Stimulated activated CD8-positive, alpha-beta memory T cell treated with anti-CD3 and anti-CD28 coated beads, Interleukin-15, amount 100 ng/mL, for 4 hours (primary cell): ENCODE results near the gene CTSL.
"Not testable (repeated sequence)": the region's sequence is repeated elsewhere in the genome, so short reads cannot be mapped to it uniquely, and the experiment has no call there.

Experiments used
- DNase-seq, 2 donors: peaks; one replicate each; pipeline ENCODE4 v3.0.0-alpha.2; 2020; ENCODE audit warnings: low read depth in 2 of 2

Gene CTSL

DNA sequence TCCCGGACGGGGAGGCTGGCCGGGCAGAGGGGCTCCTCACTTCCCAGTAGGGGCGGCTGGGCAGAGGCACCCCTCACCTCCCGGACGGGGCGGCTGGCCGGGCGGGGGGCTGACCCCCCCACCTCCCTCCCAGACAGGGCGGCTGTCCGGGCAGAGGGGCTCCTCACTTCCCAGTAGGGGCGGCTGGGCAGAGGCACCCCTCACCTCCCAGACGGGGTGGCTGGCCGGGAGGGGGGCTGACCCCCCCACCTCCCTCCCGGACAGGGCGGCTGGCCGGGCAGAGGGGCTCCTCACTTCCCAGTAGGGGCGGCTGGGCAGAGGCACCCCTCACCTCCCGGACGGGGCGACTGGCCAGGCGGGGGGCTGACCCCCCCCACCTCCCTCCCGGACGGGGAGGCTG lies 32.4 kb downstream of the CTSL start:
- not testable (repeated sequence) for DNase-seq

DNA sequence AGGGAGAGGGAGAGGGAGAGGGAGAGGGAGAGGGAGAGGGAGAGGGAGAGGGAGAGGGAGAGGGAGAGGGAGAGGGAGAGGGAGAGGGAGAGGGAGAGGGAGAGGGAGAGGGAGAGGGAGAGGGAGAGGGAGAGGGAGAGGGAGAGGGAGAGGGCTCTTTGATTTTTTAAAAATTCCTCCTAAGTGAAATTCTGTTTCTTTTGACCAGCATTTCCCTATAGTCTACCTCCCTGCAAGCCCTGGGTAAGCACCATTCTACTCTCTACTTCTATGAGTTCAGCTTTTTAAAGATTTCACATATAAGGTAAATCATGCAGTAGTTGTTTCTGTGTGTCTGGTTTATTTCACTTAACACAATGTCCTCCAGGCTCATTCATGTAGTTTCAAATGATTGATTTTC lies 34.1 kb downstream of the CTSL start:
- DNase-seq: not testable (repeated sequence)

DNA sequence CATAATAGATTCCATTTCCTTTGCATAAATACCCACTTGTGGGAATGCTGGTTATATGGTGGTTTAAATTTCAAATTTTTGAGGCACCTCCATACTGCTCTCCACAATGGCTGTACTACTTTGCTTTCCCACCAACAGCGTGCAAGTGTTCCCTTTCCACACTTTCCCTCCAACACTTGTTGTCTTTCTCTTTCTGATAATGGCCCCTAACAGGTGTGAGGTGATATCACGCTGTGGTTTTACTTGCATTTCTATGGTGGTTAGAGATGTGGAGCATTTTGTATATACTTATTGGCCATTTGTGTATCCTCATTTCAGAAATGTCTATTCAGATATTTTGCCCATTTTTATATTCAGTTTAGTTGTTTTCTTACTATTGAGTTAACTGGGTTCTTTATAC lies 34.6 kb downstream of the CTSL start:
- DNase-seq: no peak

DNA sequence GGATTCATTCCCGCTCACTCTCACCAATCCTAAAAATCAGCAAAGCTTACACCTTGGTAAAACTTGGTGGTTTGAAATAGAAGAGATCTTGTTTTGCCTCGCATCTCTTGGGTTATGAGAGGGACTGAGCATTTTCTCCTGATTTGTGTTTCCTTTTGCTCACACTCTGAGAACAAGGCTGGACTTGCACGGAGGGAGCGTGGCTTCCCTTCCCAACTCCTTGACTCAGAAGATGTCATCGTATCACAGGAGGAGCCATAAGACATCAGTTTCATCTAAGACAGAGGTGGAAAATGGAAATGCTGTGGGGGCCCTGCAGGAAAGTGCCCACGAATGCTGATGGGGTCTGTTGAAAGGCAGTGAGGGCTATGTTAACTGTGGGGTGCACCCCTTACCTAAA lies 37.4 kb downstream of the CTSL start:
- no peak for DNase-seq

DNA sequence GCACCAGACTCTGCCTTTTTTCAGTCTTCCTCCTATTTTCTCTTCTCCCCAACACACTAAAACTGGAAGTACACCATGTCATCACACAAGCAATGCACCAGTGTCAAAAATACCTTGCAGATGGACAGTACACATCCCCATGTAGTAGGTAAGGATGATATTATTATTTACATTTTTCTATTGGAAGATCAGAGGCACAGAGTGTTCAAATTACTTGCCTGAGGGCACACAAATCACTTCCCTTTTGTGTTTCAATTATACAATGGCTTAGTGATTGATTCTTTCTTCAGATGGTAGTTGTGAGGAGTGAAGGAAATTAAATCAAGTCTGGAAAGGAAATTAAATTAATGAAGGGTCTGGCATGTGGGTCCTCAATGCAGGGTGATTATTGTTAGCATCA lies 39.6 kb downstream of the CTSL start:
- DNase-seq: no peak

DNA sequence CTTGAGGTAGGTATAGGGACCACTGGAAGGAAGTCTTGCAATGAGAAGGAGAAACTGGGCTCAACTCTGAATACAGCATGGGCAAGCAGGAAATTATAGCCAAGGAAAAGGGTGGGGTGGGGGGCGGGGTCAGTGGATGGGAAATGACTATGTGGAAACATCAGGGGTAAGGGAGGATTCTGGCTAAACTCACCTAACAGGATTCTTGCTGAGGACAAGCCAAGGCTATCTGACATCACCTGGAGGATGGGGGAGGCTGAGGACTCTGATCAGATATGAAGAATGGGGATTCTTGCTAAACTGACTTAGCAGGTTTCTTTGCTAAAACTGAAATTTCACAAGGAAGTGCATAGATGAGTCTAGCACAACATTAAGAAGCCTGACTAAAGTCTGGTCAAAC lies 40.8 kb downstream of the CTSL start:
- no peak for DNase-seq

DNA sequence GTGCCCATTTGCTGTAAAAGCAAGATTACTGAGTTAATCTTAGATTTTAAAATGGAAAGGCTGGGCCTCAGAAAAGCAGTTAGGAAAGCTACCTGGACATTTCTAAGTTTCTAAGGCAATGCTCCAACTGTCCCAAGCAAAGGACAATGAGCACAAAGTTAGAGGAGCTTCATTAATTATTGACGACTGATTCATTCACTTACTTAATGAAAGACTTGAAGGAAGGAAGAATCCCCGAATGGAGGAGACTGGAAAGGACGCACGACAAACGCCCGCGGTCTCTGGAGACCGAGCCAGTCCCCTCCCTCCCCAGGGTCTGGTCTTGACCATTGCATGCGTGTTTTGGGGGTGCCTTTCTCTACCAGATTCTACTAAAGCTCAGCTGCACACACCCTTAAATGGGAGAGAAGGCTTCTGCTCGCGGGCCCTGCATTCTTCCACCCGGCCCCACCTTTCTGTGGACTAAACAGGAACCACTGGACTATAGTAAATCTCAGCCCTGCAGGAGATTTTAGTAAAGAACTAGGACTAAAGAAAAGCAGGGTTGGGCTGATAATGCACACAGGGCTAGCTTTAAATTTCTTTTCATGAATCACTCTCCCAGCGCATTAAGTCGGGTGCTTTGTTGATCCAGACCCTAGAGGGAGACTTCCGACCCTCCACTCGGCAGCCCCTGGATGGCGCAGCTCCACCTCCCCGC lies 44.8 kb downstream of the CTSL start:
- no peak for DNase-seq

DNA sequence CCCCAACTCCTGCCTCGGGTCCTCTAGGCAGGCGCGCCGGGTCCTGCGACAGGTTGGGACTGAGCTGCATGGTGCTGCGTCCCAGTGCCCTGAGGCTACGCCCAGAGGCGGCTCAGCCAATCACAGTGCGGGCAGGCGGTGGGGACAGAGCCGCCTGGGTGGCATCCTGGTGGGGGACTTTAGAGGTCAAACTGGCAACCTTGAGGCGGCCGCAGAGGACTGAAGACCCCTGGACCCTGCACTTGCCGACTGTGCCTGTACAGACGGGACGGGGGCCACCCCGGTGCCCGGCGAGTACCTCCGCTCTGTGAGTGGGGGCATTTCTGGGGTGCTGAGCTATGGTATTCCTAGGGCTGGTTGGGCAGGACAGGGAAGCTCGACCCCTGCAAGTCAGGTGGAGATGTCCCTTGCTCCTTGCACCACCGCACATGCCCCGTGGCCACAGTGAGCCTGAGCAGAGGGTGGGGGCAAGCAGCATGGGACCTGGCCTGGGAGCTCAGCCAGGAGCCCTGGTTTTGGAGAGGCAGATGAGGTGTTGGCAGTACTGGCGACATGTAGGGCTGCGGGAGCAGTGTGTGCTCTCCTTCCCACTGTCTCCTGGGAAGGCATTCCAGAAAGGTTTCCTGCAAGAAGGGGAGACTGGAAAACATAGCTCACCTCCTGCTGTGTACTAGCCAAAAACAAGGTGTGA lies 45.5 kb downstream of the CTSL start:
- DNase-seq: no peak

DNA sequence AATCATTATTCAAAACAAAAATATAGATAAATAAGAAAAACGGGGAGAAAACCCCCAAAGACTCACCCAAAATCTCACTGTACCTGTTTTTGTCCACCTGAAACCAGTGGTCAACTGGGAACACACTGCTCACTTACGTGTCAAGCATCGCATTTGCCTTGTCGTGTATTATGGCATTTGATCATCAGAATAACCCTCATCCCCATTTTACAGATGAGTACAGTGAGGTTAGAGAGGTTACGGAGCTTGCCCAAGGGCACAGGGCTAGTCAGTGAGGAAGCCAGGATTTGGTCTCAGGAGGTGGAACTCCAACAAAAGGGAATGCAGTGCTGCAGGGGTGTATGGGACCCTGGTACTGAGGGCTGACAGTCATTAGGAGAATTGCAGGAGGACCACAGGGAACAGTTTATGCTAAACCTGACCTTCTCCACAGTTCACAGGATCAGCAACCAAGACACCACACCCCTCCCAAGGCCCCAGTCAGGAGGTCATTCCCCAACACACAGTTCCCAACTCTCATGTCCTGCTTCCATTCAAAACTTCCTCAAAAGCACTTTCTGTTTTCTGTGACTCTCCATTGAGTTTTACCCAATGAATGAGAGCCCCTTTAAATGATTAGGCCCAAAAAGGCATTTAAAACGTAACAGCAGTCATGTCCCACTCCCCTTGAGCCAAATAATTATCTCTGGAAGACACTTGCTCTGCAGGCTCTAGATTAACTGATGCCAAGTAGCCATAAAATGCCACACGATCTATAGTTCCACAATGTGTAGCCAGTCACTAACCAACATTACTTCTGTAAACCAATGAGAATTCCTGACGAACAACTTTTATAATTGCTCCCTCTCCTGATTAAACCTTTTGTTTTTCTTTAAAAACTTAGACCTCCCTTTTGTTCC lies 50.8 kb downstream of the CTSL start:
- DNase-seq: no peak

DNA sequence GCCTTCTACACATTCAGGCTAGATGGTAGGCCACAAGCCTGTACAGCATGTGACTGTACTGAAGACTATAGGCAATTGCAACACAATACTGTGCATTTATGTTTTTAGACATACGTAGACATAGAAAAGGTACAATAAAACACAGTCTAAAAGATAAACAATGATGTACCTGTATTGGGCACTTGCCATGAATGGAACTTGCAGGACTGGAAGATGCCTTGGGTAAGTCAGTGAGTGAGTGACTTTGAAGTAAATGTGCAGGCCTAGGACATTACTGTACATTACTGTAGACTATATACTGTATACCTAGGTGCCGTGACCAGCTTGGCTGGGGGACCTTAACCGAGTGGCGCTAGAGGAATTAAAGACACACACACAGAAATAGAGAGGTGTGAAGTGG lies 53.1 kb downstream of the CTSL start:
- DNase-seq: no peak
